ENCODE measurements around the gene MPP7. TPM values are rescaled to one million over a fixed set of nuclear protein-coding genes. Genes with fewer than 3 reads are reported as not detected.

The MPP7 gene
- polyA plus RNA-seq, 4 donors: 2.3 to 10.6 (median 8.5) TPM

- no peak for DNase-seq (ENCODE audit: low read depth in 4 of 4, low spot score in 3 of 4)
Measured at GRCh38 chr10:28276384-28276783, 26.5 kb downstream of the MPP7 start.

GRCh38 chr10:28274475-28274874, 28.4 kb downstream of the MPP7 start:
- DNase-seq (ENCODE audit: low read depth in 4 of 4, low spot score in 3 of 4): no peak

DNA sequence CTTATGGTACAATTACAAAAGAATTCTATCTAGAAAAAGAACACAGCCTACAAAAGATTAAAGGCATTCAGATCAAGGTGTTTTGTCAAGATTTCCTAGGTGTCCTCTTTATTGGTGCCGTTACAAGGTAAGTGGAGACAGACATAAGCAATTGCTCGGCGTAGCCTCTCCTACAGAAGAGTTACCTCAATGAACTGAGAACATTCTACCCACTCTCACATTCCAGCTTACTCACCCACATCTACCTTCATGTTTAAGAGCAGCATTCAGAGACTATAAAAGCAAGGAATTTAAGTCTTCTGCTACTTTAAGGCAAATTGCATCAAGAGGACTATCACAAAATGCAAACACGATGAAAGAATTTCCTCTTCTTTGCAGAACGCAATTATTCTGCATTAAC, 29.5 kb downstream of the MPP7 start:
- DNase-seq (ENCODE audit: low read depth in 4 of 4, low spot score in 3 of 4): no peak

DNA sequence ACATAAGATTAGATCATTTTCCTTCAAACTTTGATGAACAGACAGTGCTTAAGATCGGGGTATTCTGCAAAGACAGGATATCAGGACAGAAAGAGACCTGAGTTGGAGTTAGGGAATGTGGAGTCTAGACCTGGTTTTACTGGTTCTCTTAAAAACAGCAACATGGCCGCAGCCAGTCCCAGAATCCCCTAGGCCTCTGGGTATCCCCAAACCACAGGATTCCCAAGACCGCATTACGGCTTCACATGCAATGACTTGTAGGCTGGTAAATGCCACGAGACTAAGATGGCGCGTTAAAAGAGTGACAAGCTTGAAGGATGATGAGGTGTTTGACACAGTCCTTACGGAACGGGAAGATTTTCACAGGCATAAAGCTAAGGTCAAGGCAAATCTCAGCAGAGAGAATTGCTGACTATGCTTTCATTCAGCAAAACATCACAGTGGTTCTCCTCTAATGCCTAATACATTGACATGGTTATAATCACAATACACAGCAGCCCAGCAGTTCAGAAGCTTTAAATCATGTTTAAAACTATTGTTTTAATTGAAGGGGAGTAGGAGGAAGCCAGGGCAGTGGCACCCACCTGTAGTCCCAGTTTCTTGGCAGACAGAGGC, 32.9 kb downstream of the MPP7 start:
- no peak for DNase-seq (ENCODE audit: low read depth in 4 of 4, low spot score in 3 of 4)

GRCh38 chr10:28266449-28267224, 36.2 kb downstream of the MPP7 start:
- no peak for DNase-seq (ENCODE audit: low read depth in 4 of 4, low spot score in 3 of 4)

- DNase-seq (ENCODE audit: low read depth in 4 of 4, low spot score in 3 of 4): no peak
Measured at GRCh38 chr10:28263136-28263857, 39.6 kb downstream of the MPP7 start.

DNA sequence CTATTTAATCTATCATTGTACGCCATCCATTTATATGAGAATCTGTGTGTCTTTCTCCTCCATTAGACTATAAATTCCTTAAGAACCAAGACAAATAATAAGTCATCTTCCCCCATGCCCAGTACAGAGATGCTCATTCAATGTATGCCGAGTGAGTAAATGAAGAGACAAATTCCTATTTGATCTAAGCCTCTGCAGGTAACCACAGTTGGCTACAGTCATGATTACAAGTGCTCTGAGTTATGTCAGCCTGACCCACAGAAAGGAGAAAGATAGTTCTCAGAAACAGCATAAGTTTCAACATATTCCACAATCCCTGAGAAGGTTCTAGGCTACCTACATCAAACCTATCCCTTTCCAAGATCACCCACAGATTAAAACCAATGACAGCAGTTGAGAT, 46.1 kb downstream of the MPP7 start:
- no peak for DNase-seq (ENCODE audit: low read depth in 4 of 4, low spot score in 3 of 4)

DNA sequence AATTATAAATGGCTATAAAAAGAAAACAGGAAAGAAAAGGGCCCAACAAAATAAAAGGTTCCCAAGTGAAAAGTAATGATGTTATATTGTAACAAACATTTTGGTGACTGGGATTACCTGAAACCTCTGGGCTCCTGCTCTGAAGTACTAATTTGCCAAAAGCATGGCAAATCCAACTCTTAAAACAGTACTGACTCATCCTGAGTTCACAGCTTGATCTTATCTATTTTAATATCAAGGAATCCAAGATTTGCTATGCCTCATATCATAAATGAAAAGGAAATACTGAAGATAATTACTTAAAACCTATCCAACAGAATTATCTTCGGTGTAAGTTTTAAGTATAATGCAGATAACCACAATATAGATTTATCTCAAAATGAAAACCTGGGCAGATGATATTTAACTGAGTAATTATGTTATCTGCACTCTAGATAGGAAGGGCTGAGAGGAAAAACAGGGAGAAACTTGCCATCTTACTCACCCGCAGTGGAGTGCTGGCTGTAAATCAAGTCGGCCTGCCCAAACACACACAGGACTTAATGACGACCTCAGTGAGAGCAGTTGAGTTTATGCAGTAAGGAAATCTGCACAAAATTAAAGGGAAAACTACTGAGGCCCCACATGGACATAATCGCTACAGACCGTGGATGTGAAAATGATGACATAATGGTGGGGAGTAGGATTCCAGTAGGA, 48.4 kb downstream of the MPP7 start:
- no peak for DNase-seq (ENCODE audit: low read depth in 4 of 4, low spot score in 3 of 4)

DNA sequence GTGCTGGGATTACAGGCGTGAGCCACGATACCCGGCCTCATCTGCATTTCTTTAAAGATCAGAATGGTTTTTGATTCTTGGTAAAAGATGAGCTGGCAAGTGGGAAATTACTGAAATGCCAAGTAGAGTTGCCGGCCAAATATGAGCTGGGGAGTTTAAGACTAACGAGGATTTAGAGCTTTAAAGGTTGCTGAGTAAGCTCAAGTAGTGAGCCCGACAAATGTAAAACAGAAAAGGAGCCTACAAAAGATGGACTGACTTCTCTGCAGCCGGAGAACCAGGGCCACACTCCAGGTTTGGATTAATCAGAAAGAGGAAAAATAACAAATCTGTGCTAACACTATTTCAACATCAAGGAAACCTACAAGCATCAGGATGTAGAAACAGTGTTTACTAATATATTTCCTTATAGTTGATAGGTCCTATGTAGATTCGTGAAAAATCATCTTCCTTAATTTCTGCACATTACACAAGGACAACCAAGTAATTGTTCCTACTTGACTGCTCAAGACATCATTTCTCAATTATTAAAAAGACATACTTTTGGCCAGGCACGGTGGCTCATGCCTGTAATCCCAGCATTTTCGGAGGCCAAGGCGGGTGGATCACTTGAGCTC, 49.6 kb downstream of the MPP7 start:
- DNase-seq (ENCODE audit: low read depth in 4 of 4, low spot score in 3 of 4): no peak

Other genes starting within 250 kb of the MPP7 start
- gene WAC, start 230.1 kb upstream of the MPP7 start, polyA plus RNA-seq (ENCODE audit: insufficient read length in 4 of 4): 100 to 1,000 TPM; 142 to 163 (median 150) TPM

All from left renal pelvis (tissue), 4 donors.